Stomach (tissue), 4 donors: ENCODE data around the gene TPST1.

ENCODE experiments used
- POLR2A ChIP-seq, 4 donors: fragments of 450-650 bp; IDR thresholded peaks; one replicate each; pipeline ENCODE4 v1.6.1; 2016; ENCODE audit warnings: antibody characterized with exemption in 4 of 4, control low read depth in 2 of 4, mild to moderate bottlenecking in 1 of 4, moderate library complexity in 1 of 4
- POLR2AphosphoS5 ChIP-seq, 3 donors: sonication (generic); formaldehyde crosslinking; IDR thresholded peaks; one replicate each; pipeline ENCODE4 v1.6.1; 2016; ENCODE audit warnings: antibody characterized with exemption in 3 of 3
- TF ChIP-seq, protein P1 (sequence below), 7 experiments: fragments of 450-650 bp in 4 of 7; fragments of 200-600 bp in 3 of 7; sonication (generic) in 3 of 7; IDR thresholded peaks; one replicate each; pipeline ENCODE4 v1.5.1; 2016 to 2019; ENCODE audit warnings: antibody characterized with exemption in 7 of 7, control low read depth in 2 of 7, mild to moderate bottlenecking in 1 of 7

DNA sequence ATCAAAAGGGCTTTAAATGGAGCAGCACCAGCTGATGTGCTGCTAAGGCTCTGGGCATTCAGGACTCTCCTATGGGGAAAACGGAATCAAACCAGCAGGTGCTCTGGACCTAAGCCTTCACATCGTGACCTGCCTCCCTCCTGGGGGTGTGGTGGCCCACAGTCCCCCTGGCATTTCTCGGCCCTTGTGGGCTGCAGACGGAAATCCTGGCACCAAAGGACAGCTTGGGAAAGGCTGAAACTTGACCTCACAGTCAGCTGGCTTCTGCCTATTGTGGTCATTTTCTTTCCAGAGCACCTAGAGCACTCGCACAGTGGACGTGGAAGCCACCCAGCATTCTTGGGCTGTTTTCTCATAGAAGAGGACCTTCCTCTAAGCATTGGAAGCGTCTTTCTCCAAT, 74.8 kb downstream of the TPST1 start:
- TF ChIP-seq POLR2A (IDR thresholded peaks at IDR 0.05) (no peak), POLR2AphosphoS5 (IDR thresholded peaks at IDR 0.05) (no peak)
- TF ChIP-seq, protein P1, sequence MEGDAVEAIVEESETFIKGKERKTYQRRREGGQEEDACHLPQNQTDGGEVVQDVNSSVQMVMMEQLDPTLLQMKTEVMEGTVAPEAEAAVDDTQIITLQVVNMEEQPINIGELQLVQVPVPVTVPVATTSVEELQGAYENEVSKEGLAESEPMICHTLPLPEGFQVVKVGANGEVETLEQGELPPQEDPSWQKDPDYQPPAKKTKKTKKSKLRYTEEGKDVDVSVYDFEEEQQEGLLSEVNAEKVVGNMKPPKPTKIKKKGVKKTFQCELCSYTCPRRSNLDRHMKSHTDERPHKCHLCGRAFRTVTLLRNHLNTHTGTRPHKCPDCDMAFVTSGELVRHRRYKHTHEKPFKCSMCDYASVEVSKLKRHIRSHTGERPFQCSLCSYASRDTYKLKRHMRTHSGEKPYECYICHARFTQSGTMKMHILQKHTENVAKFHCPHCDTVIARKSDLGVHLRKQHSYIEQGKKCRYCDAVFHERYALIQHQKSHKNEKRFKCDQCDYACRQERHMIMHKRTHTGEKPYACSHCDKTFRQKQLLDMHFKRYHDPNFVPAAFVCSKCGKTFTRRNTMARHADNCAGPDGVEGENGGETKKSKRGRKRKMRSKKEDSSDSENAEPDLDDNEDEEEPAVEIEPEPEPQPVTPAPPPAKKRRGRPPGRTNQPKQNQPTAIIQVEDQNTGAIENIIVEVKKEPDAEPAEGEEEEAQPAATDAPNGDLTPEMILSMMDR (IDR thresholded peaks at IDR 0.05) = no peak
